CD14-positive monocyte (primary cell): Measurements from ENCODE around the gene CELF5. TPM values are rescaled to one million over a fixed set of nuclear protein-coding genes. Genes with fewer than 3 reads are reported as not detected.

Source experiments
- DNase-seq, 3 donors: peaks; one replicate each; pipeline ENCODE4 v3.0.0-alpha.2; 2011 to 2022
- H2AFZ ChIP-seq: 2 replicates; pipeline ENCODE4 v1.6.0; 2012; ENCODE audit warnings: mild to moderate bottlenecking, low read depth, low read length, inconsistent platforms; ENCODE audit not compliant: insufficient read depth, poor library complexity, severe bottlenecking
- H3K27ac ChIP-seq, 2 donors: 1 replicate in 1 of 2; 2 replicates in 1 of 2; pipeline ENCODE4 v1.5.1; 2012 to 2013; ENCODE audit warnings: low read length in 2 of 2, control low read depth in 1 of 2, inconsistent platforms in 1 of 2, low read depth in 1 of 2, mild to moderate bottlenecking in 1 of 2
- H3K27me3 ChIP-seq, 2 donors: one replicate each; pipeline versions ENCODE4 v1.6.0 to v1.6.1; 2011 to 2013; ENCODE audit warnings: low read length in 2 of 2; ENCODE audit not compliant: control insufficient read depth in 2 of 2, insufficient read depth in 2 of 2
- H3K36me3 ChIP-seq, 2 donors: replicated peaks in 1 of 2; 1 replicate in 1 of 2; 2 replicates in 1 of 2; pipeline versions ENCODE4 v1.5.1 to v1.6.1; 2012 to 2013; ENCODE audit warnings: low read length in 2 of 2, control low read depth in 1 of 2, inconsistent platforms in 1 of 2, mild to moderate bottlenecking in 1 of 2; ENCODE audit not compliant: insufficient read depth in 2 of 2, control insufficient read depth in 1 of 2
- H3K4me1 ChIP-seq, 2 donors: 1 replicate in 1 of 2; 2 replicates in 1 of 2; pipeline versions ENCODE4 v1.5.1 to v1.6.1; 2012 to 2013; ENCODE audit warnings: low read length in 2 of 2, control low read depth in 1 of 2, inconsistent platforms in 1 of 2, mild to moderate bottlenecking in 1 of 2, moderate library complexity in 1 of 2; ENCODE audit not compliant: insufficient read depth in 2 of 2, control insufficient read depth in 1 of 2
- H3K4me2 ChIP-seq: replicated peaks from 2 replicates; pipeline ENCODE3; 2012; ENCODE audit warnings: low read length, moderate library complexity, mild to moderate bottlenecking; ENCODE audit not compliant: poor library complexity, severe bottlenecking; ENCODE audit errors: extremely low read depth
- H3K4me3 ChIP-seq, 3 experiments: fragments of 200-600 bp in 1 of 3; sonication (generic) in 1 of 3; replicated peaks in 1 of 3; 1 replicate in 2 of 3; 2 replicates in 1 of 3; pipeline ENCODE4 v1.5.1; 2011 to 2013; ENCODE audit warnings: low read length in 3 of 3, mild to moderate bottlenecking in 3 of 3, control low read depth in 2 of 3, low read depth in 2 of 3, inconsistent platforms in 1 of 3, moderate library complexity in 1 of 3
- H3K79me2 ChIP-seq: 2 replicates; pipeline ENCODE4 v1.6.0; 2012; ENCODE audit warnings: mild to moderate bottlenecking, control low read depth, inconsistent platforms, low read length, moderate library complexity; ENCODE audit not compliant: insufficient read depth
- H3K9ac ChIP-seq: 2 replicates; pipeline ENCODE4 v1.6.0; 2017; ENCODE audit warnings: low read length, mild to moderate bottlenecking; ENCODE audit not compliant: insufficient read depth, poor library complexity, severe bottlenecking
- H3K9me3 ChIP-seq, 2 donors: replicated peaks in 1 of 2; 1 replicate in 1 of 2; 2 replicates in 1 of 2; pipeline versions ENCODE4 v1.5.1 to v1.6.1; 2012 to 2013; ENCODE audit warnings: low read length in 2 of 2, control low read depth in 1 of 2; ENCODE audit not compliant: control insufficient read depth in 1 of 2, insufficient read depth in 1 of 2
- H4K20me1 ChIP-seq: 2 replicates; pipeline ENCODE4 v1.6.0; 2012; ENCODE audit warnings: mild to moderate bottlenecking, low read length, control low read depth, moderate library complexity; ENCODE audit not compliant: insufficient read depth
- H3K27ac Mint-ChIP-seq, 7 donors: one replicate each; pipeline ENCODE4 v1.8.0; 2020; ENCODE audit warnings: mild to moderate bottlenecking in 7 of 7, mixed read lengths in 7 of 7, moderate library complexity in 6 of 7, inconsistent platforms in 2 of 7
- H3K27me3 Mint-ChIP-seq, 3 donors: one replicate each; pipeline ENCODE4 v1.8.0; 2021 to 2022; ENCODE audit warnings: low read depth in 3 of 3, mild to moderate bottlenecking in 3 of 3, mixed read lengths in 3 of 3, moderate library complexity in 3 of 3, inconsistent platforms in 1 of 3
- H3K36me3 Mint-ChIP-seq, 2 donors: one replicate each; pipeline ENCODE4 v1.8.0; 2020; ENCODE audit warnings: mixed read lengths in 2 of 2, inconsistent platforms in 1 of 2, mild to moderate bottlenecking in 1 of 2
- H3K4me1 Mint-ChIP-seq: one replicate; pipeline ENCODE4 v1.8.0; 2020; ENCODE audit warnings: mild to moderate bottlenecking, mixed read lengths
- H3K4me3 Mint-ChIP-seq, 2 donors: one replicate each; pipeline ENCODE4 v1.8.0; 2020; ENCODE audit warnings: mild to moderate bottlenecking in 2 of 2, mixed read lengths in 2 of 2, moderate library complexity in 1 of 2
- H3K9me3 Mint-ChIP-seq, 7 donors: one replicate each; pipeline ENCODE4 v1.8.0; 2020 to 2022; ENCODE audit warnings: mixed read lengths in 7 of 7, mild to moderate bottlenecking in 6 of 7, moderate library complexity in 6 of 7, inconsistent platforms in 2 of 7
- WGBS: methylation state at CpG from one replicate; pipeline ENCODE4 v1.1.5; 2013; ENCODE audit warnings: missing lambda C conversion rate; ENCODE audit not compliant: insufficient coverage; 5-methylcytosine and 5-hydroxymethylcytosine counted together
- intact Hi-C, 2 donors: fragments of 100-400 bp; cut with micrococcal nuclease; formaldehyde crosslinking; loops; one replicate each; pipeline versions ENCODE4 v1.15.0 to v1.15.1; 2023
- polyA plus RNA-seq, 3 donors: library from polyadenylated mRNA; depleted of rRNA in 1 of 3; unstranded in 2 of 3; stranded (reverse) in 1 of 3; fragments of 300-500 nt in 2 of 3; fragments of >200 nt in 1 of 3; fragmentation: Illumina TruSeq in 2 of 3; gene quantifications; 1 replicate in 2 of 3; 2 replicates in 1 of 3; pipeline ENCODE4 v1.2.3, GENCODE V29; 2012 to 2021
- TF ChIP-seq, protein P1 (sequence below): fragments of 200-600 bp; IDR thresholded peaks from one replicate; pipeline ENCODE4 v1.8.0; 2022; ENCODE audit warnings: antibody characterized with exemption, mild to moderate bottlenecking

The CELF5 gene
- polyA plus RNA-seq, 3 donors: not detected

- intact Hi-C loops: no loop called here
- Mint-ChIP-seq H3K27ac (no peak overlapping the region), H3K27me3 (peaks cover 3 to 13% (median 9%) of the 10 kb centered on the region in 3 donors), H3K4me1 (no peaks in the 10 kb centered on the region), H3K36me3 (no peaks in the 10 kb centered on the region), H3K9me3 (peaks cover 0 to 5% (median 1%) of the 10 kb centered on the region in 7 donors), H3K4me3 (no peak overlapping the region)
- TF ChIP-seq, protein P1, sequence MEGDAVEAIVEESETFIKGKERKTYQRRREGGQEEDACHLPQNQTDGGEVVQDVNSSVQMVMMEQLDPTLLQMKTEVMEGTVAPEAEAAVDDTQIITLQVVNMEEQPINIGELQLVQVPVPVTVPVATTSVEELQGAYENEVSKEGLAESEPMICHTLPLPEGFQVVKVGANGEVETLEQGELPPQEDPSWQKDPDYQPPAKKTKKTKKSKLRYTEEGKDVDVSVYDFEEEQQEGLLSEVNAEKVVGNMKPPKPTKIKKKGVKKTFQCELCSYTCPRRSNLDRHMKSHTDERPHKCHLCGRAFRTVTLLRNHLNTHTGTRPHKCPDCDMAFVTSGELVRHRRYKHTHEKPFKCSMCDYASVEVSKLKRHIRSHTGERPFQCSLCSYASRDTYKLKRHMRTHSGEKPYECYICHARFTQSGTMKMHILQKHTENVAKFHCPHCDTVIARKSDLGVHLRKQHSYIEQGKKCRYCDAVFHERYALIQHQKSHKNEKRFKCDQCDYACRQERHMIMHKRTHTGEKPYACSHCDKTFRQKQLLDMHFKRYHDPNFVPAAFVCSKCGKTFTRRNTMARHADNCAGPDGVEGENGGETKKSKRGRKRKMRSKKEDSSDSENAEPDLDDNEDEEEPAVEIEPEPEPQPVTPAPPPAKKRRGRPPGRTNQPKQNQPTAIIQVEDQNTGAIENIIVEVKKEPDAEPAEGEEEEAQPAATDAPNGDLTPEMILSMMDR: no peak
- Histone ChIP-seq H3K36me3 (no peaks in the 10 kb centered on the region), H3K4me3 (no peak overlapping the region), H3K4me1 (no peaks in the 10 kb centered on the region), H2AFZ (no peak overlapping the region), H4K20me1 (no peaks in the 10 kb centered on the region), H3K27ac (no peak overlapping the region), H3K4me2 (no peak overlapping the region), H3K27me3 (no peaks in the 10 kb centered on the region), H3K9ac (no peak overlapping the region), H3K79me2 (no peaks in the 10 kb centered on the region), H3K9me3 (no peaks in the 10 kb centered on the region)
- no peak for DNase-seq
- WGBS: 81% methylated on average over 2 of the region's 5 CpGs
Measured at GRCh38 chr19:3239367-3239766, 14.9 kb downstream of the CELF5 start.

DNA sequence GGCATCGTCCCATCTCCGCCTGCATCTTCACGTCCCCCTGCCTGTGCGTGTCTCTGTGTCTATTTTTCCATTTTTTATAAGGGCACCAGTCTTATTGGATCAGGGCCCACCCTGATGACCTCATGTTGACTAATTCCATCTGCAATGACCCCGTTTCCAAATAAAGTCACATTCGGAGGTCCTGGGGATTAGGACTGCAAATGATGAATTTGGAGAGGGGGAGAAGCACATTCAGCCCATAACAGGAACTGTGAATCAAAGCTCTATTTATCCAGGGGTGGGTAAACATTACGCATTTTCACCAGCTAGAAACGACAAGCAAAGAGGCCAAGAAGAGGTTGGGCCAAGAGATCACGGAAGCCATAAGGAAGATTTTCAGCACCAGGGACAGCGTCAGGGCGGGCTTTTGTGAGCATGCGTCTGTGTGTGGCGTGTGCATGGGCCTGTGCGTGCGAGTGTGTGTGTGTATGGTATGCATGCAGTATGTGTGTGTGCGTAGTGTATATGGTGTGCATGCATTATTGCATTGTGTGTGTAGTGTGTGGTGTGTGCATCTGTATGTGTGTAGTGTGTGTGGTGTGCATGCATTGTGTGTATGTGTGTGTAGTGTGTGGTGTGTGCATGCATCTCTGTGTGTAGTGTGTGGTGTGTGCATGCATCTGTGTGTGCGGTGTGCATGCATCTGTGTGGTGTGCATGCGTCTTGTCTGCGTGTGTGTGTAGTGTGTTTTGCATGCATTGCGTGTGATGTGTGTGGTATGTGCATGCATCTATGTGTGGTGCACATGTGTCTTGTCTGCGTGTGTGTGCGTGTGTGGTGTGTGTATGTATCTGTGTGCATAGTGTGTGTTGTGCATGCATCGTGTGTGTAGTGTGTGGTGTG is 19.6 kb downstream of the CELF5 start:
- no peak overlapping the region for H3K4me3 ChIP-seq
- H3K9ac ChIP-seq: no peak overlapping the region
- H3K27ac Mint-ChIP-seq: no peak overlapping the region
- no peak overlapping the region for H3K4me3 Mint-ChIP-seq
- no peaks in the 10 kb centered on the region for H3K79me2 ChIP-seq
- TF ChIP-seq, protein P1: no peak
- no peak overlapping the region for H3K4me2 ChIP-seq
- no peaks in the 10 kb centered on the region for H3K36me3 ChIP-seq
- H4K20me1 ChIP-seq: no peaks in the 10 kb centered on the region
- H3K9me3 Mint-ChIP-seq: peaks cover 0 to 2% (median 0%) of the 10 kb centered on the region in 7 donors
- intact Hi-C loops: no loop called here
- H2AFZ ChIP-seq: no peak overlapping the region
- no peaks in the 10 kb centered on the region for H3K36me3 Mint-ChIP-seq
- no peaks in the 10 kb centered on the region for H3K4me1 Mint-ChIP-seq
- no peaks in the 10 kb centered on the region for H3K4me1 ChIP-seq
- H3K27me3 Mint-ChIP-seq: peaks cover 0 to 12% (median 9%) of the 10 kb centered on the region in 3 donors
- H3K9me3 ChIP-seq: no peaks in the 10 kb centered on the region
- DNase-seq: peak in 2 of 3 donors; percentile 6 to 21
- no peak overlapping the region for H3K27ac ChIP-seq
- 44% methylated on average over 21 of the region's 23 CpGs for WGBS
- no peaks in the 10 kb centered on the region for H3K27me3 ChIP-seq
